Activated T-cell treated with anti-CD3 and anti-CD28 coated beads, Interleukin-2, amount 50 U/mL, for 1 hour (primary cell): ENCODE measurements around the gene SEC24A.
"Not testable (repeated sequence)": the region's sequence is repeated elsewhere in the genome, so short reads cannot be mapped to it uniquely, and the experiment has no call there.

Experiments used
- DNase-seq: peaks from one replicate; pipeline ENCODE4 v3.0.0-alpha.2; 2020

The SEC24A gene

GRCh38 chr5:134758504-134759341, 110.1 kb downstream of the SEC24A start, which contains the start of gene DDX46:
DDX46 (plus strand) TSS chr5:134758779; CDS start chr5:134758939, 160 bp downstream.
- DNase-seq = peak; percentile 95

- not testable (repeated sequence) for DNase-seq
Measured at GRCh38 chr5:134767528-134768291, 119.1 kb downstream of the SEC24A start.

GRCh38 chr5:134769206-134769605, 120.6 kb downstream of the SEC24A start:
- no peak for DNase-seq

- no peak for DNase-seq
Measured at GRCh38 chr5:134772461-134773125, 124.0 kb downstream of the SEC24A start.

- no peak for DNase-seq
Measured at GRCh38 chr5:134777366-134777765, 128.8 kb downstream of the SEC24A start.
